K562 (cell line): ENCODE measurements around the gene SLC10A3. TPM values are rescaled to one million over a fixed set of nuclear protein-coding genes. Genes with fewer than 3 reads are reported as not detected.

Experiments
- CBFA2T2 ChIP-seq: fragments of 450-650 bp; conservative IDR thresholded peaks from 2 replicates; pipeline ENCODE4 v1.6.1; 2017; ENCODE audit warnings: mild to moderate bottlenecking
- E2F5 ChIP-seq: sonication (generic); formaldehyde crosslinking; IDR thresholded peaks from 2 replicates; pipeline ENCODE4 v1.8.0; 2022; ENCODE audit warnings: mild to moderate bottlenecking, missing genetic modification reagents
- GMEB1 ChIP-seq: fragments of 250-450 bp; sonication (Bioruptor Pico); IDR thresholded peaks from 2 replicates; pipeline ENCODE4 v1.4.0; 2020; ENCODE audit warnings: mild to moderate bottlenecking
- HDAC2 ChIP-seq: fragments of 450-650 bp; IDR thresholded peaks from 2 replicates; pipeline ENCODE4 v1.6.1; 2016; ENCODE audit warnings: mild to moderate bottlenecking
- MAFF ChIP-seq: IDR thresholded peaks from 2 replicates; pipeline ENCODE4 v1.6.1; 2012; ENCODE audit warnings: low read length, improper control_type of control experiment
- NBN ChIP-seq: fragments of 450-650 bp; IDR thresholded peaks from 2 replicates; pipeline ENCODE4 v1.6.1; 2016; ENCODE audit warnings: low read depth, mild to moderate bottlenecking
- NR2C1 ChIP-seq, 2 experiments: fragments of 450-650 bp; IDR thresholded peaks; 2 replicates each; pipeline ENCODE4 v1.6.1; 2017; ENCODE audit warnings: mild to moderate bottlenecking in 2 of 2, antibody characterized with exemption in 1 of 2, inconsistent platforms in 1 of 2, missing compliant biosample characterization in 1 of 2, missing genetic modification characterization in 1 of 2
- PCBP2 ChIP-seq: fragments of 200-400 bp; formaldehyde crosslinking; IDR thresholded peaks from 2 replicates; pipeline ENCODE4 v1.6.1; 2018; ENCODE audit warnings: low read length, low read depth, mild to moderate bottlenecking, moderate library complexity; ENCODE audit not compliant: poor library complexity, severe bottlenecking
- SAFB2 ChIP-seq: fragments of 200-400 bp; formaldehyde crosslinking; IDR thresholded peaks from 2 replicates; pipeline ENCODE4 v1.6.1; 2018; ENCODE audit warnings: borderline replicate concordance, low read length, low read depth, moderate library complexity; ENCODE audit not compliant: severe bottlenecking
- SIN3A ChIP-seq, 2 experiments: fragments of 150-350 bp in 1 of 2; IDR thresholded peaks; 2 replicates each; pipeline ENCODE4 v1.6.1; 2011 to 2016; ENCODE audit warnings: borderline replicate concordance in 2 of 2, low read depth in 2 of 2, low read length in 2 of 2, mild to moderate bottlenecking in 2 of 2, moderate library complexity in 2 of 2; ENCODE audit not compliant: control insufficient read depth in 1 of 2
- SOX6 ChIP-seq: fragments of 450-650 bp; IDR thresholded peaks from 2 replicates; pipeline ENCODE4 v1.6.1; 2014; ENCODE audit warnings: mild to moderate bottlenecking
- TEAD4 ChIP-seq, 2 experiments: sonication (generic) in 1 of 2; formaldehyde crosslinking in 1 of 2; IDR thresholded peaks; 2 replicates each; pipeline versions ENCODE4 v1.6.1 to v1.8.0; 2012 to 2022; ENCODE audit warnings: borderline replicate concordance in 1 of 2, inconsistent platforms in 1 of 2, low read length in 1 of 2, mild to moderate bottlenecking in 1 of 2, missing genetic modification reagents in 1 of 2
- ZNF318 ChIP-seq, 2 experiments: fragments of 450-650 bp; IDR thresholded peaks; 2 replicates each; pipeline ENCODE4 v1.6.1; 2016; ENCODE audit warnings: mild to moderate bottlenecking in 2 of 2, borderline replicate concordance in 1 of 2, low read depth in 1 of 2, moderate library complexity in 1 of 2
- polyA plus RNA-seq, 8 experiments: library from polyadenylated mRNA; depleted of rRNA in 4 of 8; stranded (reverse) in 5 of 8; unstranded in 3 of 8; fragments of >200 nt; fragmentation: Nextera tagmentation in 2 of 8; fragmentation: Illumina TruSeq in 1 of 8; extraction: Ambion mirVana in 2 of 8; extraction: Trizol in 1 of 8; gene quantifications; 2 replicates each; pipeline versions ENCODE4 v1.2.1 to v1.2.3, GENCODE V29; 2011 to 2014; ENCODE audit warnings: inconsistent platforms in 1 of 8, missing spikeins in 1 of 8
- total RNA-seq, 7 experiments: library from RNA; depleted of rRNA in 6 of 7; stranded (reverse); fragments of >200 nt in 6 of 7; fragmentation: Illumina TruSeq in 2 of 7; extraction: Trizol in 2 of 7; gene quantifications; 2 replicates each; pipeline versions ENCODE4 v1.2.1 to v1.2.3, GENCODE V29; 2011 to 2021; ENCODE audit warnings: low replicate concordance in 1 of 7

The SLC10A3 gene
- total and polyA plus RNA-seq, 9 of the 15 experiments (the other 6 are each of a cell fraction or from before 2014, with no cell fraction given) = 5.2 to 30.6 (median 16.7) TPM

- no peak for TF ChIP-seq NR2C1 (IDR thresholded peaks at IDR 0.05)
- no peak for TF ChIP-seq NR2C1 (tag; IDR thresholded peaks at IDR 0.05)
- no peak for TF ChIP-seq PCBP2
- no peak for TF ChIP-seq CBFA2T2
- TF ChIP-seq MAFF = no peak
- TF ChIP-seq SAFB2 = no peak
- 0 out of 2 replicates have a peak, but pooled peaks have one; percentile 26 for TF ChIP-seq NBN
- TF ChIP-seq GMEB1 (CRISPR knock-in tag) = no peak
- no peak for TF ChIP-seq ZNF318 (IDR thresholded peaks at IDR 0.05; ENCODE audit: borderline replicate concordance in 1 of 2, low read depth in 1 of 2)
- no peak for TF ChIP-seq TEAD4 (IDR thresholded peaks at IDR 0.05; ENCODE audit: low read length)
- no peak for TF ChIP-seq TEAD4 (CRISPR knock-in tag; IDR thresholded peaks at IDR 0.05; ENCODE audit: borderline replicate concordance)
- TF ChIP-seq HDAC2 = no peak
- no peak for TF ChIP-seq SOX6
- no peak for TF ChIP-seq E2F5 (CRISPR knock-in tag)
- peak in 1 of 2 experiments; percentile 32; a peak in 1 of 4 replicates for TF ChIP-seq SIN3A (IDR thresholded peaks at IDR 0.05; ENCODE audit: borderline replicate concordance in 2 of 2, control insufficient read depth in 1 of 2, low read depth in 2 of 2, low read length in 2 of 2)
Measured at GRCh38 chrX:154457491-154458115, 32.8 kb downstream of the SLC10A3 start (continued).
